Peyer's patch (tissue), 4 donors: ENCODE measurements around the gene ELP5.

Experiments used
- POLR2A ChIP-seq, 2 donors: fragments of 450-650 bp; IDR thresholded peaks; one replicate each; pipeline ENCODE4 v1.5.1; 2017; ENCODE audit warnings: antibody characterized with exemption in 2 of 2, mild to moderate bottlenecking in 2 of 2, moderate library complexity in 2 of 2
- TF ChIP-seq, protein P1 (sequence below), 6 experiments: fragments of 450-650 bp in 4 of 6; fragments of 200-600 bp in 2 of 6; sonication (generic) in 1 of 6; IDR thresholded peaks; one replicate each; pipeline ENCODE4 v1.5.1; 2017 to 2019; ENCODE audit warnings: antibody characterized with exemption in 6 of 6, mild to moderate bottlenecking in 3 of 6, moderate library complexity in 1 of 6

DNA sequence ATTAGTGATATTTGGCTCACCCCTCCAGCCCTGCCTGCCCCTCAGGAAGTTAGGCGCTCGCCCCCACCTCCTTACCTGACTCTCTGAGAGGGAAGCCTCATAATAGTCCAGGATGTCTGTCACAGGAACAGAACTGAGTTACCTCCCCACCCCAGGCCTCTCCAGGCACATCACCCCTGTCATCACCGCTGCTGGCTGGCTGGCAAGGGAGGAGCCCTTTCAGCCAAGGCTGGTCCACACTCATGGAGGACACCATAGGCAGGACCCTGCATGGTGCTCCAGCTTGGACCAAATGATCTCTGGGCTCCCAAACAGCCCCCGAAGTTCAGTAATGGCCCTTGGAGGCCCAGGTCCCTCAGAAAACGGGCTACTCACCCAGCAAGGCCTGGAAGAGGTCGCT lies 33.8 kb upstream of the ELP5 start:
- TF ChIP-seq, protein P1, sequence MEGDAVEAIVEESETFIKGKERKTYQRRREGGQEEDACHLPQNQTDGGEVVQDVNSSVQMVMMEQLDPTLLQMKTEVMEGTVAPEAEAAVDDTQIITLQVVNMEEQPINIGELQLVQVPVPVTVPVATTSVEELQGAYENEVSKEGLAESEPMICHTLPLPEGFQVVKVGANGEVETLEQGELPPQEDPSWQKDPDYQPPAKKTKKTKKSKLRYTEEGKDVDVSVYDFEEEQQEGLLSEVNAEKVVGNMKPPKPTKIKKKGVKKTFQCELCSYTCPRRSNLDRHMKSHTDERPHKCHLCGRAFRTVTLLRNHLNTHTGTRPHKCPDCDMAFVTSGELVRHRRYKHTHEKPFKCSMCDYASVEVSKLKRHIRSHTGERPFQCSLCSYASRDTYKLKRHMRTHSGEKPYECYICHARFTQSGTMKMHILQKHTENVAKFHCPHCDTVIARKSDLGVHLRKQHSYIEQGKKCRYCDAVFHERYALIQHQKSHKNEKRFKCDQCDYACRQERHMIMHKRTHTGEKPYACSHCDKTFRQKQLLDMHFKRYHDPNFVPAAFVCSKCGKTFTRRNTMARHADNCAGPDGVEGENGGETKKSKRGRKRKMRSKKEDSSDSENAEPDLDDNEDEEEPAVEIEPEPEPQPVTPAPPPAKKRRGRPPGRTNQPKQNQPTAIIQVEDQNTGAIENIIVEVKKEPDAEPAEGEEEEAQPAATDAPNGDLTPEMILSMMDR (IDR thresholded peaks at IDR 0.05): no peak
- no peak for TF ChIP-seq POLR2A (IDR thresholded peaks at IDR 0.05)
